ENCODE data around the gene ADGRD2. TPM values are rescaled to one million over a fixed set of nuclear protein-coding genes. Genes with fewer than 3 reads are reported as not detected.

The ADGRD2 gene
- total RNA-seq, 3 donors from 2014 or later = not detected

- DNase-seq (no peak), ATAC-seq (no peak)
- TF ChIP-seq, protein P1, sequence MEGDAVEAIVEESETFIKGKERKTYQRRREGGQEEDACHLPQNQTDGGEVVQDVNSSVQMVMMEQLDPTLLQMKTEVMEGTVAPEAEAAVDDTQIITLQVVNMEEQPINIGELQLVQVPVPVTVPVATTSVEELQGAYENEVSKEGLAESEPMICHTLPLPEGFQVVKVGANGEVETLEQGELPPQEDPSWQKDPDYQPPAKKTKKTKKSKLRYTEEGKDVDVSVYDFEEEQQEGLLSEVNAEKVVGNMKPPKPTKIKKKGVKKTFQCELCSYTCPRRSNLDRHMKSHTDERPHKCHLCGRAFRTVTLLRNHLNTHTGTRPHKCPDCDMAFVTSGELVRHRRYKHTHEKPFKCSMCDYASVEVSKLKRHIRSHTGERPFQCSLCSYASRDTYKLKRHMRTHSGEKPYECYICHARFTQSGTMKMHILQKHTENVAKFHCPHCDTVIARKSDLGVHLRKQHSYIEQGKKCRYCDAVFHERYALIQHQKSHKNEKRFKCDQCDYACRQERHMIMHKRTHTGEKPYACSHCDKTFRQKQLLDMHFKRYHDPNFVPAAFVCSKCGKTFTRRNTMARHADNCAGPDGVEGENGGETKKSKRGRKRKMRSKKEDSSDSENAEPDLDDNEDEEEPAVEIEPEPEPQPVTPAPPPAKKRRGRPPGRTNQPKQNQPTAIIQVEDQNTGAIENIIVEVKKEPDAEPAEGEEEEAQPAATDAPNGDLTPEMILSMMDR (IDR thresholded peaks at IDR 0.05) = no peak
- intact Hi-C loops (cut with DNase I, micrococcal nuclease) = no loop called here
- peaks cover 6% of the 10 kb centered on the region for H3K4me1 ChIP-seq (ENCODE audit: low read depth)
- no peaks in the 10 kb centered on the region for H3K36me3 ChIP-seq (ENCODE audit: low read depth)
- no peaks in the 10 kb centered on the region for H3K9me3 ChIP-seq
- H3K4me3 ChIP-seq = no peak overlapping the region
Observed at GRCh38 chr9:124481115-124481514, 30.9 kb downstream of the ADGRD2 start.

- DNase-seq = no peak
- no peaks in the 10 kb centered on the region for H3K36me3 ChIP-seq (ENCODE audit: low read depth)
- TF ChIP-seq, protein P1 (IDR thresholded peaks at IDR 0.05) = no peak
- no peaks in the 10 kb centered on the region for H3K9me3 ChIP-seq
- H3K4me1 ChIP-seq (ENCODE audit: low read depth) = peaks cover 5% of the 10 kb centered on the region
- intact Hi-C loops (cut with DNase I, micrococcal nuclease) = no loop called here
- H3K4me3 ChIP-seq = no peak overlapping the region
- peak; percentile 33 for ATAC-seq
Observed at GRCh38 chr9:124482431-124483031, 32.3 kb downstream of the ADGRD2 start.

DNA sequence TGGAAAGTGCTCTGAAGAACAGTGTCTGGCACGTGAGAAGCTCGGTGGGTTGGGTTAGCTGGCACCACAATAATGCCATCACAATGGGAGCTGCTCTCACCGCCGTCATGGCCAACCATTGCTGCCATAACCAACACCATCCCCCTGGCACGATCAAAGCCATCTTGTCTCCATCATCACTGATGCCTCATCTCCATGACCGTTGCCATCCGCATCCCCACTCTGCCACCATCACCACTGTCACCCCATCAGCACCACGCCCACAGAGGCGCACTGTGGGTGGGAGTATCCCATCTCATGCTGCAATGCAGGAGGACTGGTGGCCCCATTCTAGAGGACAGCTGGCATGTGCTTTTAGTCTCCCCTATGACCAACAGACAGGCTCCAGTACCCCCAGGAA, 33.2 kb downstream of the ADGRD2 start:
- no peak overlapping the region for H3K4me3 ChIP-seq
- H3K9me3 ChIP-seq = no peaks in the 10 kb centered on the region
- H3K36me3 ChIP-seq (ENCODE audit: low read depth) = no peaks in the 10 kb centered on the region
- H3K4me1 ChIP-seq (ENCODE audit: low read depth) = peaks cover 3% of the 10 kb centered on the region
- no peak for DNase-seq
- intact Hi-C loops (cut with DNase I, micrococcal nuclease) = no loop called here
- no peak for ATAC-seq
- TF ChIP-seq, protein P1 (IDR thresholded peaks at IDR 0.05) = no peak

DNA sequence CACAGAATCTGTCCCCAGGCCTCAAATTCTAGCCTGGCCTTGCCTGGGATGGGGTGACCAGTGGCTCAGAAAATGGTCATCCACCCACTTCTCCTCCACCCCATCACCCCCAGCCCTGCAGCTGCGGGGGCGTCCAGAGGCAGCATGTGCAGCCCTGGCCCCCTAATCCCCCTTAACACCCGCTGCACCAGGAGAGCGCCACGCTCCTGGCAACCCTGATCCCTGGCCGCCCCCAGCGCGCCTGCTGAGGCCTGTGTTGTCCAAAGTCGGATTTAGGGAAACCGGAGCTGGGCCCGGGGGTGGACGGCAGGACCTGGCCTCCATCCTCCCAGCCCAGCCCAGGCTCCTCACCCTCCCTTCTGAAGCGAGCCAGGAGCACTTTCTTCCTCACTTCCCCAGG, 35.0 kb downstream of the ADGRD2 start:
- intact Hi-C loops (cut with DNase I, micrococcal nuclease) = no loop called here
- no peak overlapping the region for H3K4me3 ChIP-seq
- H3K36me3 ChIP-seq (ENCODE audit: low read depth) = no peaks in the 10 kb centered on the region
- no peak for DNase-seq
- no peak for ATAC-seq
- peaks cover 2% of the 10 kb centered on the region for H3K4me1 ChIP-seq (ENCODE audit: low read depth)
- no peaks in the 10 kb centered on the region for H3K9me3 ChIP-seq
- TF ChIP-seq, protein P1 (IDR thresholded peaks at IDR 0.05) = no peak

DNA sequence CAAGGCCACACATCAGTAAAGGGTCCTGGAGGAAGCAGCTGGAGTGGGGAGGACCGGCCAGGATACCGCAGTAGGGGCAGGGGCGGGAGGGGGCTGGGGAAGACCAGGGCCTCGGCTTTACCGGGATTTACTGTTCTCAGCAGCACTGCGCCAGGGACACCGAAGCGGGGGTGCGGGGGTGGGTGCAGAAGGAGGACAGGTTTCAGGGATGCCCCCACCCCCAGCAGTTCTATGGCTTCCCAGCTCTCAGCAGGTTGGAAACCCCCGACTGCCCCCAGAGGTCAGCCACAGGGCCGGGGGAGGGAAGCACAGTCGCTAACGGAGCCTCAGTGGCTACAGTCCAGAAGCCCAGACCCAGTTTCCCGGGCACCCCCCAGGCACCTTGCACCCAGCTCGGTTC, 35.7 kb downstream of the ADGRD2 start:
- TF ChIP-seq, protein P1 (IDR thresholded peaks at IDR 0.05) = no peak
- intact Hi-C loops (cut with DNase I, micrococcal nuclease) = no loop called here
- Histone ChIP-seq H3K4me3 (no peak overlapping the region), H3K9me3 (no peaks in the 10 kb centered on the region), H3K4me1 (ENCODE audit: low read depth) (no peaks in the 10 kb centered on the region), H3K36me3 (ENCODE audit: low read depth) (no peaks in the 10 kb centered on the region)
- no peak for DNase-seq
- no peak for ATAC-seq

- ATAC-seq = no peak
- intact Hi-C loops (cut with DNase I, micrococcal nuclease) = no loop called here
- Histone ChIP-seq H3K36me3 (ENCODE audit: low read depth) (no peaks in the 10 kb centered on the region), H3K4me3 (no peak overlapping the region), H3K4me1 (ENCODE audit: low read depth) (no peaks in the 10 kb centered on the region), H3K9me3 (no peaks in the 10 kb centered on the region)
- TF ChIP-seq, protein P1 (IDR thresholded peaks at IDR 0.05) = no peak
- DNase-seq = no peak
Observed at GRCh38 chr9:124486778-124487259, 36.6 kb downstream of the ADGRD2 start.
